Measurements from ENCODE around the gene SALL1. TPM values are rescaled to one million over a fixed set of nuclear protein-coding genes. Genes with fewer than 3 reads are reported as not detected.

The SALL1 gene
- total and polyA plus RNA-seq, 2 of the 8 experiments (the other 6 are each of a cell fraction or from before 2014, with no cell fraction given), result 33.7 to 56.8 TPM

- Histone ChIP-seq H2AFZ (ENCODE audit: low read length) (no peak overlapping the region), H3K27me3 (replicated peaks in 1 of 4; ENCODE audit: control insufficient read depth in 3 of 4, extremely low read depth in 1 of 4, insufficient read depth in 3 of 4, low read length in 3 of 4) (0 out of 7 replicates have a peak, but pooled peaks cover 0 to 1% (median 0%) of the 10 kb centered on the region in 4 experiments), H4K8ac (ENCODE audit: extremely low read depth, insufficient read depth, low read length) (no peak overlapping the region), H3K9ac (replicated peaks in 1 of 4; ENCODE audit: extremely low read depth in 1 of 4, low read depth in 3 of 4, low read length in 3 of 4) (no peak overlapping the region), H3K56ac (replicated peaks; ENCODE audit: insufficient read length, low read depth, low read length) (no peak overlapping the region), H3K4me2 (ENCODE audit: insufficient read depth in 1 of 2, low read depth in 2 of 2, low read length in 2 of 2) (no peak overlapping the region), H3K23ac (ENCODE audit: insufficient read length) (no peak overlapping the region), H4K91ac (replicated peaks; ENCODE audit: insufficient read length, low read length) (no peak overlapping the region), H4K5ac (ENCODE audit: insufficient read length, low read depth, low read length) (no peak overlapping the region), H3K36me3 (ENCODE audit: control insufficient read depth in 2 of 4, insufficient read depth in 4 of 4, low read length in 3 of 4) (no peaks in the 10 kb centered on the region), H2AK5ac (ENCODE audit: low read depth, low read length) (no peak overlapping the region), H2BK5ac (ENCODE audit: low read depth, low read length) (peak overlapping the region; percentile 37; the same call in 1 of the 2 replicates), H3K4ac (replicated peaks; ENCODE audit: insufficient read length, low read depth, low read length) (no peak overlapping the region), H2BK12ac (ENCODE audit: low read depth, low read length) (0 out of 2 replicates have a peak overlapping the region, but pooled peaks have one; percentile 0), H2BK15ac (ENCODE audit: low read length) (0 out of 2 replicates have a peak overlapping the region, but pooled peaks have one; percentile 61), H3K23me2 (ENCODE audit: low read depth, low read length) (no peaks in the 10 kb centered on the region), H3K4me1 (replicated peaks in 1 of 4; ENCODE audit: control insufficient read depth in 3 of 4, insufficient read depth in 4 of 4, low read length in 3 of 4) (peaks cover 0 to 8% (median 5%) of the 10 kb centered on the region in 4 experiments; a peak in 3 of 7 replicates), H3K79me2 (ENCODE audit: control insufficient read depth in 1 of 2, insufficient read depth in 2 of 2, low read length in 2 of 2) (no peaks in the 10 kb centered on the region), H3K79me1 (ENCODE audit: low read depth, low read length) (no peaks in the 10 kb centered on the region), H3K18ac (ENCODE audit: extremely low read depth, low read length) (no peak overlapping the region), H3K9me3 (ENCODE audit: insufficient read depth in 2 of 2, low read depth in 1 of 2, low read length in 1 of 2) (peaks cover 0 to 7% of the 10 kb centered on the region in 2 experiments; a peak in 3 of 4 replicates), H2BK120ac (replicated peaks; ENCODE audit: low read depth, low read length) (no peak overlapping the region), H3K4me3 (ENCODE audit: extremely low read depth in 1 of 4, insufficient read depth in 2 of 4, low read depth in 3 of 4, low read length in 4 of 4) (no peak overlapping the region), H2BK20ac (ENCODE audit: low read length) (peak overlapping the region; percentile 50), H4K20me1 (replicated peaks in 1 of 2; ENCODE audit: control insufficient read depth in 1 of 2, insufficient read depth in 2 of 2, low read length in 2 of 2) (no peaks in the 10 kb centered on the region), H3K27ac (ENCODE audit: low read depth, low read length) (no peak overlapping the region), H3K14ac (ENCODE audit: insufficient read length) (no peak overlapping the region)
- DNase-seq (ENCODE audit: low read depth in 1 of 2, low spot score in 2 of 2) (peak in 1 of 2 experiments; percentile 13), FAIRE-seq (no peak)
- 84% methylated on average over 9 of the region's 9 CpGs; no CpG with 5 or more reads in 1 of the 2 experiments for WGBS, 2 experiments (ENCODE audit: extremely low coverage in 1 of 2, insufficient coverage in 1 of 2, insufficient read length in 1 of 2, insufficient replicate concordance in 2 of 2, low coverage in 1 of 2, low lambda C conversion rate in 2 of 2, missing lambda C conversion rate in 1 of 2)
- ChIA-PET CTCF (ENCODE audit: partially characterized antibody) (no interaction called here), POLR2A (ENCODE audit: partially characterized antibody) (no interaction called here)
- no peak for TF ChIP-seq TCF12 (IDR thresholded peaks at IDR 0.05; ENCODE audit: low read depth, low read length)
- no peak for TF ChIP-seq BACH1 (IDR thresholded peaks at IDR 0.05; ENCODE audit: low read length)
- no peak for TF ChIP-seq KDM5A (IDR thresholded peaks at IDR 0.05; ENCODE audit: low read length)
- TF ChIP-seq RAD21 (IDR thresholded peaks at IDR 0.05 in 1 of 2, conservative IDR thresholded peaks at IDR 0.05 in 1 of 2; ENCODE audit: low read depth in 2 of 2, low read length in 2 of 2), result no peak
- no peak for TF ChIP-seq NRF1 (IDR thresholded peaks at IDR 0.05; ENCODE audit: low read depth, low read length)
- TF ChIP-seq POLR2A (IDR thresholded peaks at IDR 0.05; ENCODE audit: control extremely low read depth in 1 of 2, low read depth in 2 of 2, low read length in 2 of 2), result no peak
- no peak for TF ChIP-seq SP1 (IDR thresholded peaks at IDR 0.05; ENCODE audit: low read depth, low read length)
- TF ChIP-seq MAX (IDR thresholded peaks at IDR 0.05), result no peak
- TF ChIP-seq GABPA (IDR thresholded peaks at IDR 0.05; ENCODE audit: borderline replicate concordance, insufficient read depth, low read length), result no peak
- TF ChIP-seq SIN3A (conservative IDR thresholded peaks at IDR 0.05 in 1 of 2, IDR thresholded peaks at IDR 0.05 in 1 of 2; ENCODE audit: low read depth in 1 of 2, low read length in 2 of 2), result no peak
- no peak for TF ChIP-seq GTF2F1 (IDR thresholded peaks at IDR 0.05; ENCODE audit: borderline replicate concordance, low read depth, low read length)
- TF ChIP-seq TBP (IDR thresholded peaks at IDR 0.05; ENCODE audit: low read depth, low read length), result no peak
These were observed 16.3 kb upstream of the SALL1 start for GRCh38 chr16:51167170-51167895.

All from H1 (cell line).